ENCODE data around the gene CLMN.

GRCh38 chr14:95337041-95337595, 17.4 kb upstream of the CLMN start:
- TF ChIP-seq CTCF (IDR thresholded peaks at IDR 0.05; ENCODE audit: low read length) (no peak), EZH2 (IDR thresholded peaks at IDR 0.05; ENCODE audit: borderline replicate concordance, low read length) (no peak)
